Gastroesophageal sphincter (tissue), 4 donors: ENCODE results near the gene PSMA3. TPM values are rescaled to one million over a fixed set of nuclear protein-coding genes. Genes with fewer than 3 reads are reported as not detected.
"Not testable (repeated sequence)": the region's sequence is repeated elsewhere in the genome, so short reads cannot be mapped to it uniquely, and the experiment has no call there.

ENCODE experiments used
- ATAC-seq: fragments of 150-250 bp; one replicate; pipeline ENCODE4 v1.9.1; 2016; ENCODE audit warnings: mild to moderate bottlenecking, moderate library complexity
- H3K27ac ChIP-seq, 4 donors: fragments of 200-600 bp; sonication (generic) in 3 of 4; 1 replicate in 3 of 4; 2 replicates in 1 of 4; pipeline ENCODE4 v1.5.1; 2016 to 2019
- H3K27me3 ChIP-seq: fragments of 200-600 bp; sonication (generic); one replicate; pipeline ENCODE4 v1.5.1; 2019
- H3K36me3 ChIP-seq, 2 donors: fragments of 200-600 bp; sonication (generic); one replicate each; pipeline ENCODE4 v1.5.1; 2019; ENCODE audit warnings: control low read depth in 1 of 2
- H3K4me1 ChIP-seq, 3 donors: fragments of 200-600 bp; sonication (generic); 1 replicate in 2 of 3; 2 replicates in 1 of 3; pipeline ENCODE4 v1.5.1; 2016 to 2019; ENCODE audit warnings: control low read depth in 2 of 3
- H3K4me3 ChIP-seq, 2 donors: fragments of 200-600 bp; sonication (generic); one replicate each; pipeline ENCODE4 v1.5.1; 2019; ENCODE audit warnings: mild to moderate bottlenecking in 1 of 2, moderate library complexity in 1 of 2
- H3K9me3 ChIP-seq, 3 donors: fragments of 200-600 bp; sonication (generic); one replicate each; pipeline ENCODE4 v1.5.1; 2017 to 2019; ENCODE audit warnings: control low read depth in 2 of 3
- EP300 ChIP-seq: sonication (generic); formaldehyde crosslinking; IDR thresholded peaks from one replicate; pipeline ENCODE4 v1.6.1; 2017; ENCODE audit warnings: antibody characterized with exemption, mild to moderate bottlenecking
- POLR2A ChIP-seq, 2 donors: fragments of 450-650 bp; IDR thresholded peaks; one replicate each; pipeline ENCODE4 v1.6.1; 2017; ENCODE audit warnings: antibody characterized with exemption in 2 of 2, mild to moderate bottlenecking in 2 of 2, moderate library complexity in 1 of 2
- POLR2AphosphoS5 ChIP-seq: sonication (generic); formaldehyde crosslinking; IDR thresholded peaks from one replicate; pipeline ENCODE4 v1.6.1; 2017; ENCODE audit warnings: antibody characterized with exemption
- WGBS, 2 donors: methylation state at CpG; one replicate each; pipeline ENCODE4 v1.1.5; 2018; ENCODE audit warnings: low coverage in 1 of 2; 5-methylcytosine and 5-hydroxymethylcytosine counted together
- total RNA-seq, 4 donors: library from RNA; depleted of rRNA; stranded (reverse); fragments of >200 nt; gene quantifications; one replicate each; pipeline ENCODE4 v1.1.0, GENCODE V29; 2016
- TF ChIP-seq, protein P1 (sequence below), 4 experiments: fragments of 200-600 bp in 2 of 4; fragments of 450-650 bp in 2 of 4; sonication (generic) in 1 of 4; IDR thresholded peaks; one replicate each; pipeline ENCODE4 v1.5.1; 2017 to 2019; ENCODE audit warnings: antibody characterized with exemption in 4 of 4, mild to moderate bottlenecking in 2 of 4, moderate library complexity in 2 of 4

PSMA3 gene
- total RNA-seq, 4 donors from 2014 or later = 88.4 to 106 (median 96.7) TPM

DNA sequence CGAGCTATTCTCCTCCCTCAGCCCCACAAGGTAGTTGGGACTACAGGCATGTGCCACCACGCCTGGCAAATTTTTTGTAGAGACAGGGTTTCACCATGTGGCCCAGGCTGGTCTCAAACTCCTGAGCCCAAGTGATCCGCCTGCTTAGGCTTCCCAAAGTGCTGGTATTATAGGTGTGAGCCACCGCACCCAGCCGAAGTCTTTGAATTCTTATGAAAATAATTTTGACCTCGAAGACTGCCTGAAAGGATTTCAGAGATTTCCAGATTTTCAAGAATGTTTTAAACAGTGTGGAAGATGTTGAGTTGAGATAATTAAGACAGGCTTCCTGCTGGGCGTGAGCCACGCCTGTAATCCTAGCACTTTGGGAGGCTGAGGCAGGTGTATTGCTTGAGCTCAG lies 5.0 kb downstream of the PSMA3 start:
- Histone ChIP-seq H3K4me1 (peaks cover 5 to 33% (median 14%) of the 10 kb centered on the region in 3 donors), H3K4me3 (no peak overlapping the region), H3K36me3 (peaks cover 0 to 68% of the 10 kb centered on the region in 2 donors), H3K27ac (no peak overlapping the region), H3K27me3 (no peaks in the 10 kb centered on the region), H3K9me3 (no peaks in the 10 kb centered on the region)
- ATAC-seq = no peak
- TF ChIP-seq EP300 = no peak
- TF ChIP-seq, protein P1, sequence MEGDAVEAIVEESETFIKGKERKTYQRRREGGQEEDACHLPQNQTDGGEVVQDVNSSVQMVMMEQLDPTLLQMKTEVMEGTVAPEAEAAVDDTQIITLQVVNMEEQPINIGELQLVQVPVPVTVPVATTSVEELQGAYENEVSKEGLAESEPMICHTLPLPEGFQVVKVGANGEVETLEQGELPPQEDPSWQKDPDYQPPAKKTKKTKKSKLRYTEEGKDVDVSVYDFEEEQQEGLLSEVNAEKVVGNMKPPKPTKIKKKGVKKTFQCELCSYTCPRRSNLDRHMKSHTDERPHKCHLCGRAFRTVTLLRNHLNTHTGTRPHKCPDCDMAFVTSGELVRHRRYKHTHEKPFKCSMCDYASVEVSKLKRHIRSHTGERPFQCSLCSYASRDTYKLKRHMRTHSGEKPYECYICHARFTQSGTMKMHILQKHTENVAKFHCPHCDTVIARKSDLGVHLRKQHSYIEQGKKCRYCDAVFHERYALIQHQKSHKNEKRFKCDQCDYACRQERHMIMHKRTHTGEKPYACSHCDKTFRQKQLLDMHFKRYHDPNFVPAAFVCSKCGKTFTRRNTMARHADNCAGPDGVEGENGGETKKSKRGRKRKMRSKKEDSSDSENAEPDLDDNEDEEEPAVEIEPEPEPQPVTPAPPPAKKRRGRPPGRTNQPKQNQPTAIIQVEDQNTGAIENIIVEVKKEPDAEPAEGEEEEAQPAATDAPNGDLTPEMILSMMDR (IDR thresholded peaks at IDR 0.05) = no peak
- TF ChIP-seq POLR2A (IDR thresholded peaks at IDR 0.05) = no peak
- no peak for TF ChIP-seq POLR2AphosphoS5
- WGBS, 2 donors = 93 to 95% methylated on average over 5 to 8 of the region's 8 CpGs

DNA sequence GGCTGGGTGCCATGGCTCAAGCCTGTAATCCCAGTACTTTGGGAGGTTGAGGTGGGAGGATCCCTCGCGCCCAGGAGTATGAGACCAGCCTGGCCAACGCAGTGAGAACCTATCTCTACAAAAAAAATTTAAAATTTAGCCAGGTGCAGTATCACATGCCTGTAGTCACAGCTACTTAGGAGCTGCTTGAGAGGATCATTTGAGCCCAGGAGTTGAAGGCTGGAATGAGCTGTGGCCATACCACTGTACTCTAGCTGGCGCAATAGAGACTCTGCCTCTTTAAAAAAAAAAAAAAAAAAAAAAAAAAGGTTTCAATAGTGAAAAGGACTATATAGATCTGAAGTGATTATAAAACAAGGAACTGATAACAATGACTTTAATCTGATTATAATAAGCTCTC lies 13.5 kb downstream of the PSMA3 start:
- Histone ChIP-seq H3K4me3 (no peak overlapping the region), H3K27ac (peak overlapping the region in 1 of 4 donors; percentile 14), H3K27me3 (no peaks in the 10 kb centered on the region), H3K9me3 (no peaks in the 10 kb centered on the region), H3K4me1 (no peaks in the 10 kb centered on the region), H3K36me3 (peaks cover 0 to 99% of the 10 kb centered on the region in 2 donors)
- TF ChIP-seq POLR2AphosphoS5 = no peak
- TF ChIP-seq, protein P1 (IDR thresholded peaks at IDR 0.05) = no peak
- TF ChIP-seq POLR2A (IDR thresholded peaks at IDR 0.05) = no peak
- no peak for TF ChIP-seq EP300
- WGBS, 2 donors = 85 to 90% methylated on average over 4 of the region's 4 CpGs
- ATAC-seq = no peak

DNA sequence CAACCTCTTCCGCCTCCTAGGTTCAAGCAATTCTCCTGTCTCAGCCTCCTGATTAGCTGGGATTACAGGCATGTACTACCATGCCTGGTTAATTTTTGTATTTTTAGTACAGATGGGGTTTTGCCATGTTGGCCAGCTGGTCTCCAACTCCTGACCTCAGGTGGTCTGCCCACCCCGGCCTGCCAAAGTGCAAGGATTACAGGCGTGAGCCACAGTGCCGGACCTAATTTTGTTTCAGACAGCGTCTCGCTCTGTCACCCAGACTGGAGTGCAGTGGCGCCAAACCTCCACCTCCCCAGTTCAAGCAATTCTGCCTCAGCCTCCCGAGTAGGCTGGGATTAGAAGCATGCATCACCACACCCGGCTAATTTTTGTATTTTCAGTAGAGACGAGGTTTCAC lies 17.4 kb downstream of the PSMA3 start:
- not testable (repeated sequence) for H3K4me1 ChIP-seq, H3K27ac ChIP-seq, H3K4me3 ChIP-seq, H3K27me3 ChIP-seq, H3K9me3 ChIP-seq, ATAC-seq
- H3K36me3 ChIP-seq = peaks cover 0 to 99% of the 10 kb centered on the region in 2 donors
- 88 to 100% methylated on average over 6 to 10 of the region's 10 CpGs for whole genome bisulfite sequencing, 2 donors

DNA sequence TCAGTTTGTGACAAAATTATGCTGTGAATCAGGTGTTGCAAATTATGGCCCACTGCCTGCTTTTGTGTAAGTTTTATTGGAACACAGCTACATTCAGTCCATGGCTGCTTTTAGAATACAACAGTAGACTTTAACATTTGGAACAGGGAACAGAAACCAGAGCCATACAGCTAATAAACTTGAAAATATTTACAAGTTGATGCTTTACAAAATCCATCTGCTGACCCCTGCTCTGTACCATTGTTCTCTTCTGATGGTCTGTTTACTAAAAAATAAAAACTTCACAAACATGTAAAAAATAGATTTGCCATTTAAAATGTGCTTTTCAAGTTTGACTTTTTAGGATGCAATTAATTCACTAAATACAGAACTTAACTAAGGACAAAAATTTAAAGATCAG lies 20.8 kb downstream of the PSMA3 start:
- H3K9me3 ChIP-seq = no peaks in the 10 kb centered on the region
- no peak for TF ChIP-seq POLR2A (IDR thresholded peaks at IDR 0.05)
- TF ChIP-seq, protein P1 (IDR thresholded peaks at IDR 0.05) = no peak
- TF ChIP-seq EP300 = no peak
- TF ChIP-seq POLR2AphosphoS5 = no peak
- ATAC-seq = no peak
- H3K36me3 ChIP-seq = peaks cover 0 to 100% of the 10 kb centered on the region in 2 donors
- no peak overlapping the region for H3K27ac ChIP-seq
- peaks cover 0 to 6% (median 0%) of the 10 kb centered on the region in 3 donors for H3K4me1 ChIP-seq
- no peak overlapping the region for H3K4me3 ChIP-seq
- H3K27me3 ChIP-seq = no peaks in the 10 kb centered on the region

DNA sequence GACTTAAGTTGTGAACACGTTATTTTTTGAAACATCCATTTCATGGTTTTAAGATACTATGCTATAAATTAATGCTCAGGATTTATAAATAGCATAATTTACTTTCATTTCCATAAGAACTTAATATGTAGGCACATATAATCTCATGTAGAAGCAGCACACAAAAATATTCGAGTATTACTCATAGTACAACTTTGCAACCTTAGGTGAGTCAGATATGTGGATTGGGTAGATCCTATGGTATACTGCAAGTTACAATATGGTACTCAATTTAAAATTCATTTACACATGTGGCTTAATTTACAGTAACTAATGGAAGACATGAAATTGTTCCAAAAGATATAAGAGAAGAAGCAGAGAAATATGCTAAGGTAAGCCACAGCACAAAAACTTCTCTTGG lies 26.0 kb downstream of the PSMA3 start:
- H3K36me3 ChIP-seq = peaks cover 4 to 90% of the 10 kb centered on the region in 2 donors
- TF ChIP-seq EP300 = no peak
- TF ChIP-seq POLR2AphosphoS5 = no peak
- TF ChIP-seq POLR2A (IDR thresholded peaks at IDR 0.05) = no peak
- TF ChIP-seq, protein P1 (IDR thresholded peaks at IDR 0.05) = no peak
- WGBS, 2 donors = 51 to 85% methylated on average over 2 of the region's 2 CpGs

More for the DNA sequence above, 26.0 kb downstream of the PSMA3 start:
- Histone ChIP-seq H3K27ac (no peak overlapping the region), H3K4me1 (peaks cover 0 to 55% (median 8%) of the 10 kb centered on the region in 3 donors), H3K27me3 (no peaks in the 10 kb centered on the region), H3K4me3 (no peak overlapping the region), H3K9me3 (no peaks in the 10 kb centered on the region)
- no peak for ATAC-seq
